Loucy (cell line): ENCODE measurements around the gene MYCBP2.

Experiments
- H2AFZ ChIP-seq: fragments of 200-600 bp; sonication (generic); 2 replicates; pipeline ENCODE4 v1.6.0; 2016; ENCODE audit warnings: antibody characterized with exemption, mild to moderate bottlenecking, low read length, moderate library complexity
- H3F3A ChIP-seq: fragments of 200-600 bp; 2 replicates; pipeline ENCODE4 v1.6.0; 2016; ENCODE audit warnings: antibody characterized with exemption, low read depth, mild to moderate bottlenecking
- H3K27me3 ChIP-seq: fragments of 200-600 bp; sonication (generic); 2 replicates; pipeline ENCODE4 v1.6.1; 2014; ENCODE audit warnings: low read length, mild to moderate bottlenecking; ENCODE audit not compliant: insufficient read depth, poor library complexity, severe bottlenecking
- H3K36me3 ChIP-seq: fragments of 200-600 bp; sonication (generic); 2 replicates; pipeline ENCODE4 v1.6.1; 2016; ENCODE audit warnings: low read length; ENCODE audit not compliant: insufficient read depth
- H3K4me1 ChIP-seq: fragments of 200-600 bp; sonication (generic); 2 replicates; pipeline ENCODE4 v1.5.1; 2014; ENCODE audit warnings: low read length, mild to moderate bottlenecking; ENCODE audit not compliant: insufficient read depth, poor library complexity, severe bottlenecking
- H3K4me2 ChIP-seq: fragments of 200-600 bp; sonication (generic); 2 replicates; pipeline ENCODE4 v1.6.0; 2014; ENCODE audit warnings: antibody characterized with exemption, low read length, low read depth, mild to moderate bottlenecking; ENCODE audit not compliant: poor library complexity, severe bottlenecking
- H3K4me3 ChIP-seq: fragments of 200-600 bp; sonication (generic); 2 replicates; pipeline ENCODE4 v1.5.1; 2014; ENCODE audit warnings: low read length, mild to moderate bottlenecking, mixed read lengths; ENCODE audit not compliant: poor library complexity, severe bottlenecking
- H3K79me2 ChIP-seq: fragments of 200-600 bp; sonication (generic); 2 replicates; pipeline ENCODE4 v1.6.1; 2014; ENCODE audit warnings: low read length; ENCODE audit not compliant: insufficient read depth
- H3K9ac ChIP-seq: fragments of 200-600 bp; sonication (generic); 2 replicates; pipeline ENCODE4 v1.6.0; 2014; ENCODE audit warnings: mild to moderate bottlenecking, low read depth, low read length, moderate library complexity; ENCODE audit not compliant: poor library complexity, severe bottlenecking
- H3K9me2 ChIP-seq: fragments of 200-600 bp; sonication (generic); replicated peaks from 2 replicates; pipeline ENCODE4 v1.6.1; 2016; ENCODE audit warnings: low read depth, low read length, mixed read lengths
- H3K9me3 ChIP-seq: fragments of 200-600 bp; sonication (generic); 2 replicates; pipeline ENCODE4 v1.6.1; 2014; ENCODE audit warnings: mild to moderate bottlenecking, antibody characterized with exemption, low read length, low read depth; ENCODE audit not compliant: insufficient read depth
- H4K20me1 ChIP-seq: fragments of 200-600 bp; sonication (generic); 2 replicates; pipeline ENCODE4 v1.6.0; 2014; ENCODE audit warnings: antibody characterized with exemption, low read length, mild to moderate bottlenecking; ENCODE audit not compliant: insufficient read depth, poor library complexity, severe bottlenecking
- EZH2phosphoT487 ChIP-seq: fragments of 200-600 bp; IDR thresholded peaks from 2 replicates; pipeline ENCODE4 v1.6.1; 2018; ENCODE audit warnings: antibody characterized with exemption, mild to moderate bottlenecking, moderate library complexity, borderline replicate concordance
- TF ChIP-seq, protein P1 (sequence below): fragments of 200-600 bp; sonication (generic); conservative IDR thresholded peaks from 2 replicates; pipeline ENCODE4 v1.5.1; 2014; ENCODE audit warnings: mild to moderate bottlenecking, antibody characterized with exemption, low read length

MYCBP2 gene

GRCh38 chr13:77298426-77298825 is 28.5 kb downstream of the MYCBP2 start:
- no peaks in the 10 kb centered on the region for H3K9me2 ChIP-seq
- H3K79me2 ChIP-seq: peaks cover 79% of the 10 kb centered on the region
- H3K4me3 ChIP-seq: no peak overlapping the region
- H2AFZ ChIP-seq: no peak overlapping the region
- H3K4me1 ChIP-seq: peaks cover 9% of the 10 kb centered on the region
- H3K9ac ChIP-seq: no peak overlapping the region
- peaks cover 40% of the 10 kb centered on the region for H4K20me1 ChIP-seq
- no peak overlapping the region for H3K4me2 ChIP-seq
- peaks cover 24% of the 10 kb centered on the region for H3K36me3 ChIP-seq
- no peaks in the 10 kb centered on the region for H3K27me3 ChIP-seq
- H3F3A ChIP-seq: no peaks in the 10 kb centered on the region
- no peaks in the 10 kb centered on the region for H3K9me3 ChIP-seq
- TF ChIP-seq EZH2phosphoT487: no peak
- TF ChIP-seq, protein P1, sequence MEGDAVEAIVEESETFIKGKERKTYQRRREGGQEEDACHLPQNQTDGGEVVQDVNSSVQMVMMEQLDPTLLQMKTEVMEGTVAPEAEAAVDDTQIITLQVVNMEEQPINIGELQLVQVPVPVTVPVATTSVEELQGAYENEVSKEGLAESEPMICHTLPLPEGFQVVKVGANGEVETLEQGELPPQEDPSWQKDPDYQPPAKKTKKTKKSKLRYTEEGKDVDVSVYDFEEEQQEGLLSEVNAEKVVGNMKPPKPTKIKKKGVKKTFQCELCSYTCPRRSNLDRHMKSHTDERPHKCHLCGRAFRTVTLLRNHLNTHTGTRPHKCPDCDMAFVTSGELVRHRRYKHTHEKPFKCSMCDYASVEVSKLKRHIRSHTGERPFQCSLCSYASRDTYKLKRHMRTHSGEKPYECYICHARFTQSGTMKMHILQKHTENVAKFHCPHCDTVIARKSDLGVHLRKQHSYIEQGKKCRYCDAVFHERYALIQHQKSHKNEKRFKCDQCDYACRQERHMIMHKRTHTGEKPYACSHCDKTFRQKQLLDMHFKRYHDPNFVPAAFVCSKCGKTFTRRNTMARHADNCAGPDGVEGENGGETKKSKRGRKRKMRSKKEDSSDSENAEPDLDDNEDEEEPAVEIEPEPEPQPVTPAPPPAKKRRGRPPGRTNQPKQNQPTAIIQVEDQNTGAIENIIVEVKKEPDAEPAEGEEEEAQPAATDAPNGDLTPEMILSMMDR: no peak

DNA sequence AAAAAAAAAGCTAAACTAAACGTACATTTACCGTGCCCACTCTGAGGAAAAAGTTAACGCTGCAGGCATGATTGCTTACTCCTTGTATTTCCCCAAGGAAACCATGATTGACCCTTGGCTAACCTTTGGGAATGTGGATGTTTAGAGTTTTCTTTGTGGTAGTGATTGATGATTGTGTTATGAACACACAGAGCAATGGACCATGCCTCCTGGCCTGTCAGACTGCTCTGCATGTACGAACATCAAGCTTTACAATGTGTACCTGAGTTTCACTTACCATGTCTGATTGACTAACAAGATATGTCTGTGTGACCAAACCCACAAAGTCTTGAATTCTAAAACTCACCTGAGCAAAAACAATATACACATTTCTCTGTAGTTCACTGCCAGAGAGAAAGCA is 35.1 kb downstream of the MYCBP2 start:
- no peaks in the 10 kb centered on the region for H3F3A ChIP-seq
- peaks cover 18% of the 10 kb centered on the region for H4K20me1 ChIP-seq
- TF ChIP-seq, protein P1: no peak
- no peak for TF ChIP-seq EZH2phosphoT487
- no peaks in the 10 kb centered on the region for H3K9me3 ChIP-seq
- H3K4me1 ChIP-seq: peaks cover 8% of the 10 kb centered on the region
- peaks cover 80% of the 10 kb centered on the region for H3K36me3 ChIP-seq
- no peaks in the 10 kb centered on the region for H3K9me2 ChIP-seq
- H3K79me2 ChIP-seq: peaks cover 44% of the 10 kb centered on the region
- no peaks in the 10 kb centered on the region for H3K27me3 ChIP-seq
- no peak overlapping the region for H2AFZ ChIP-seq
- H3K4me3 ChIP-seq: no peak overlapping the region
- no peak overlapping the region for H3K9ac ChIP-seq
- no peak overlapping the region for H3K4me2 ChIP-seq

GRCh38 chr13:77290342-77290741 is 36.6 kb downstream of the MYCBP2 start:
- Histone ChIP-seq H3K4me1 (peaks cover 8% of the 10 kb centered on the region), H3K79me2 (peaks cover 32% of the 10 kb centered on the region), H3K4me3 (no peak overlapping the region), H3K9me2 (no peaks in the 10 kb centered on the region), H3K4me2 (no peak overlapping the region), H3F3A (no peaks in the 10 kb centered on the region), H2AFZ (no peak overlapping the region), H4K20me1 (peaks cover 18% of the 10 kb centered on the region), H3K36me3 (peaks cover 77% of the 10 kb centered on the region), H3K27me3 (no peaks in the 10 kb centered on the region), H3K9me3 (no peaks in the 10 kb centered on the region), H3K9ac (no peak overlapping the region)
- TF ChIP-seq EZH2phosphoT487: no peak
- TF ChIP-seq, protein P1: no peak
